Liver (tissue), 9 donors: ENCODE results near the gene GCNA. TPM values are rescaled to one million over a fixed set of nuclear protein-coding genes. Genes with fewer than 3 reads are reported as not detected.

Source experiments
- DNase-seq: peaks from one replicate; pipeline ENCODE4 v3.0.0-alpha.2; 2017; ENCODE audit warnings: low spot score
- H3K27ac ChIP-seq, 2 donors: one replicate each; pipeline ENCODE4 v1.7.0; 2013; ENCODE audit warnings: inconsistent platforms in 2 of 2, low read length in 2 of 2, control low read depth in 1 of 2, low read depth in 1 of 2, mild to moderate bottlenecking in 1 of 2
- H3K27me3 ChIP-seq, 4 donors: one replicate each; pipeline versions ENCODE4 v1.6.1 to v1.7.0; 2013; ENCODE audit warnings: low read length in 3 of 4, inconsistent platforms in 1 of 4, mild to moderate bottlenecking in 1 of 4, moderate library complexity in 1 of 4; ENCODE audit not compliant: control insufficient read depth in 4 of 4, insufficient read depth in 4 of 4
- H3K36me3 ChIP-seq, 4 donors: one replicate each; pipeline versions ENCODE4 v1.6.1 to v1.7.0; 2013; ENCODE audit warnings: low read length in 3 of 4, mild to moderate bottlenecking in 3 of 4, low read depth in 1 of 4, moderate library complexity in 1 of 4; ENCODE audit not compliant: control insufficient read depth in 4 of 4, insufficient read depth in 3 of 4
- H3K4me1 ChIP-seq, 4 donors: one replicate each; pipeline versions ENCODE4 v1.6.1 to v1.7.0; 2013; ENCODE audit warnings: low read length in 3 of 4, mild to moderate bottlenecking in 3 of 4, moderate library complexity in 1 of 4; ENCODE audit not compliant: control insufficient read depth in 4 of 4, insufficient read depth in 4 of 4
- H3K4me3 ChIP-seq, 3 donors: one replicate each; pipeline versions ENCODE4 v1.6.1 to v1.7.0; 2013; ENCODE audit warnings: low read length in 3 of 3, control low read depth in 1 of 3, low read depth in 1 of 3, mild to moderate bottlenecking in 1 of 3
- H3K9ac ChIP-seq, 2 donors: one replicate each; pipeline ENCODE4 v1.7.0; 2013; ENCODE audit warnings: low read length in 2 of 2, mild to moderate bottlenecking in 2 of 2, moderate library complexity in 2 of 2, control low read depth in 1 of 2, low read depth in 1 of 2
- H3K9me3 ChIP-seq, 4 donors: one replicate each; pipeline versions ENCODE4 v1.6.1 to v1.7.0; 2013; ENCODE audit warnings: low read length in 3 of 4; ENCODE audit not compliant: control insufficient read depth in 4 of 4
- ATF3 ChIP-seq: IDR thresholded peaks from 2 replicates; pipeline ENCODE4 v1.6.1; 2016; ENCODE audit warnings: antibody characterized with exemption
- CTCF ChIP-seq: fragments of 150-350 bp; IDR thresholded peaks from 2 replicates; pipeline ENCODE4 v1.5.1; 2017; ENCODE audit warnings: improper control_type of control experiment, low read depth, low read length; ENCODE audit not compliant: missing input control
- FOXA1 ChIP-seq: IDR thresholded peaks from 2 replicates; pipeline ENCODE4 v1.6.1; 2016; ENCODE audit warnings: antibody characterized with exemption
- FOXA2 ChIP-seq: IDR thresholded peaks from 2 replicates; pipeline ENCODE4 v1.6.1; 2016; ENCODE audit warnings: antibody characterized with exemption
- GABPA ChIP-seq, 2 donors: IDR thresholded peaks in 1 of 2; conservative IDR thresholded peaks in 1 of 2; 2 replicates each; pipeline ENCODE4 v1.6.1; 2016; ENCODE audit warnings: antibody characterized with exemption in 2 of 2, mild to moderate bottlenecking in 1 of 2, moderate library complexity in 1 of 2
- HNF4A ChIP-seq, 2 donors: conservative IDR thresholded peaks; 2 replicates each; pipeline ENCODE4 v1.6.1; 2016; ENCODE audit warnings: antibody characterized with exemption in 2 of 2, mild to moderate bottlenecking in 2 of 2
- HNF4G ChIP-seq: IDR thresholded peaks from 2 replicates; pipeline ENCODE4 v1.6.1; 2016; ENCODE audit warnings: antibody characterized with exemption
- JUND ChIP-seq, 2 donors: IDR thresholded peaks; 2 replicates each; pipeline ENCODE4 v1.6.1; 2016; ENCODE audit warnings: antibody characterized with exemption in 2 of 2
- MAX ChIP-seq: IDR thresholded peaks from 2 replicates; pipeline ENCODE4 v1.6.1; 2016; ENCODE audit warnings: antibody characterized with exemption
- NR2F2 ChIP-seq: IDR thresholded peaks from 2 replicates; pipeline ENCODE4 v1.6.1; 2016; ENCODE audit warnings: antibody characterized with exemption
- RAD21 ChIP-seq, 2 donors: IDR thresholded peaks; 2 replicates each; pipeline ENCODE4 v1.6.1; 2016; ENCODE audit warnings: antibody characterized with exemption in 2 of 2, mild to moderate bottlenecking in 2 of 2
- REST ChIP-seq: IDR thresholded peaks from 2 replicates; pipeline ENCODE4 v1.6.1; 2016; ENCODE audit warnings: antibody characterized with exemption, mild to moderate bottlenecking
- RXRA ChIP-seq, 2 donors: IDR thresholded peaks; 2 replicates each; pipeline ENCODE4 v1.6.1; 2017 to 2018; ENCODE audit warnings: antibody characterized with exemption in 2 of 2, mild to moderate bottlenecking in 1 of 2
- SP1 ChIP-seq: IDR thresholded peaks from 2 replicates; pipeline ENCODE4 v1.6.1; 2018; ENCODE audit warnings: antibody characterized with exemption, mild to moderate bottlenecking
- TAF1 ChIP-seq: conservative IDR thresholded peaks from 2 replicates; pipeline ENCODE4 v1.6.1; 2016; ENCODE audit warnings: antibody characterized with exemption, mild to moderate bottlenecking
- YY1 ChIP-seq: IDR thresholded peaks from 2 replicates; pipeline ENCODE4 v1.6.1; 2016; ENCODE audit warnings: antibody characterized with exemption, mild to moderate bottlenecking
- ZBTB33 ChIP-seq: IDR thresholded peaks from 2 replicates; pipeline ENCODE4 v1.6.1; 2016; ENCODE audit warnings: antibody characterized with exemption
- WGBS: extraction: QIAGEN DNeasy Blood & Tissue Kit; methylation state at CpG from one replicate; pipeline ENCODE4 v1.1.7; 2013; 5-methylcytosine and 5-hydroxymethylcytosine counted together
- polyA plus RNA-seq, 2 donors: library from polyadenylated mRNA; stranded (reverse) in 1 of 2; unstranded in 1 of 2; fragments of 200-250 nt in 1 of 2; fragments of >200 nt in 1 of 2; fragmentation: Nextera tagmentation in 1 of 2; extraction: Ambion mirVana in 1 of 2; gene quantifications; one replicate each; pipeline versions ENCODE4 v1.2.1 to v1.2.3, GENCODE V29; 2013 to 2015
- total RNA-seq, 2 donors: library from RNA; depleted of rRNA; stranded (reverse); fragments of >200 nt; gene quantifications; one replicate each; pipeline ENCODE4 v1.2.3, GENCODE V29; 2014
- donor health status: healthy.
- donor health status: healthy.
- donor health status: healthy.
- donor health status: healthy.
- donor health status: healthy.

Gene GCNA
- total and polyA plus RNA-seq, 4 donors = 0.18 to 3.7 (median 0.73) TPM

DNA sequence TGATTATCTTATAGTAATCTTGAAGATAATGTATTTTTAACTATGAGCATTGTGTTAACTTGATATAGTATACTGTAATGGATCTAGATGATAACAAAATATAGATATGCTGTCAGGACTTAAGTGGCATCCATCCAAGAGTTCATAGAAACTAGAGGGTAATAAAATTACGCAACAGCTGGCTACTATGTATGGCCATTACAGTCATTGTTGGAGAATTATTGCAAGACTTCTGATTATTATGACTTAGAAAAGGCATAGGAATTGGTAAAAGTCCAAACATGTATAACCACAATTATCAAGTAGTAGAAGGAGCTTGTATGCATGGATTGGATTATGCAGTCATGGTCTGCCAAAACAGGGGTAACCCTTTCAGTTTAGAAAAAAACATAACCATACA is 35.8 kb upstream of the GCNA start:
- no peaks in the 10 kb centered on the region for H3K9me3 ChIP-seq
- H3K9ac ChIP-seq = no peak overlapping the region
- TF ChIP-seq FOXA2 (no peak), GABPA (IDR thresholded peaks at IDR 0.05 in 1 of 2, conservative IDR thresholded peaks at IDR 0.05 in 1 of 2) (no peak), JUND (IDR thresholded peaks at IDR 0.05) (no peak), MAX (no peak), HNF4G (no peak), RXRA (IDR thresholded peaks at IDR 0.05) (no peak), ATF3 (no peak), CTCF (no peak), YY1 (no peak), TAF1 (no peak), SP1 (no peak), ZBTB33 (no peak), HNF4A (conservative IDR thresholded peaks at IDR 0.05) (no peak), RAD21 (IDR thresholded peaks at IDR 0.05) (no peak), FOXA1 (no peak), NR2F2 (no peak), REST (no peak)
- 95% methylated on average over 1 of the region's 1 CpG for WGBS
- peaks cover 2 to 13% (median 6%) of the 10 kb centered on the region in 4 donors for H3K4me1 ChIP-seq
- no peak overlapping the region for H3K4me3 ChIP-seq
- peak overlapping the region in 1 of 2 donors; percentile 42 for H3K27ac ChIP-seq
- DNase-seq = no peak
- no peaks in the 10 kb centered on the region for H3K27me3 ChIP-seq
- peaks cover 1 to 16% (median 12%) of the 10 kb centered on the region in 4 donors for H3K36me3 ChIP-seq

DNA sequence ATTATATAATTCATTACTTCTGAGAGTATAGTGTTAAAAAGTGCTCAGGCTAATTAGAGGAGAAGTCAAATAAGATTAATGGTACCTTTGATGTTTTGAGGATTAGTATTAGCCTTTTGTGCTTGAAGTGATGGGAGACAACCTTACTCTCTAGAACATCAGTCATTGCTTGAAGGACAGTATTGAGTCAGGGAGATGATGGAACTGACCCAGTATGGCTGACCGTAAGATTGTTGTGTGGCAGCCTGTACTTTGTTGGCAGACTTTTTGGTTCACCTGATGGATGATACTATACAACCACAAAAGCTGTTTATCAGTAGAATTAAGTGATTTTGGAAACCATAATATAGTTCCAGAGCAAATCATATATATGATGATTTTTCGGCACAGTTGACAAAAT is 35.4 kb upstream of the GCNA start:
- DNase-seq = no peak
- no peak overlapping the region for H3K4me3 ChIP-seq
- no peaks in the 10 kb centered on the region for H3K9me3 ChIP-seq
- TF ChIP-seq HNF4A (conservative IDR thresholded peaks at IDR 0.05) (no peak), NR2F2 (no peak), ZBTB33 (no peak)
- 88% methylated on average over 2 of the region's 2 CpGs for WGBS
- peaks cover 2 to 10% (median 6%) of the 10 kb centered on the region in 4 donors for H3K4me1 ChIP-seq
- peaks cover 1 to 17% (median 14%) of the 10 kb centered on the region in 4 donors for H3K36me3 ChIP-seq
- H3K27me3 ChIP-seq = no peaks in the 10 kb centered on the region
- H3K9ac ChIP-seq = no peak overlapping the region
- peak overlapping the region in 1 of 2 donors; percentile 42 for H3K27ac ChIP-seq
